Esophagus muscularis mucosa (tissue), 4 donors: ENCODE measurements around the gene CEBPG.

ENCODE experiments used
- CTCF ChIP-seq, 3 experiments: fragments of 200-600 bp in 2 of 3; fragments of 450-650 bp in 1 of 3; sonication (generic) in 2 of 3; IDR thresholded peaks; one replicate each; pipeline ENCODE4 v1.5.1; 2017 to 2019; ENCODE audit warnings: antibody characterized with exemption in 3 of 3, mild to moderate bottlenecking in 2 of 3, moderate library complexity in 1 of 3
- EP300 ChIP-seq: sonication (generic); formaldehyde crosslinking; IDR thresholded peaks from one replicate; pipeline ENCODE4 v1.6.1; 2017; ENCODE audit warnings: antibody characterized with exemption
- POLR2A ChIP-seq: fragments of 450-650 bp; IDR thresholded peaks from one replicate; pipeline ENCODE4 v1.6.1; 2017; ENCODE audit warnings: antibody characterized with exemption, moderate library complexity, mild to moderate bottlenecking, low read depth
- POLR2AphosphoS5 ChIP-seq, 2 donors: sonication (generic); formaldehyde crosslinking; IDR thresholded peaks; one replicate each; pipeline ENCODE4 v1.6.1; 2017; ENCODE audit warnings: antibody characterized with exemption in 2 of 2

- TF ChIP-seq CTCF (IDR thresholded peaks at IDR 0.05) (no peak), POLR2AphosphoS5 (IDR thresholded peaks at IDR 0.05) (no peak), POLR2A (no peak), EP300 (no peak)
Measured at GRCh38 chr19:33379151-33379829, 5.8 kb downstream of the CEBPG start.
